Sigmoid colon (tissue), 7 donors: Measurements from ENCODE around the gene PGBD2. TPM values are rescaled to one million over a fixed set of nuclear protein-coding genes. Genes with fewer than 3 reads are reported as not detected.

Experiments
- DNase-seq: peaks from one replicate; pipeline ENCODE4 v3.0.0-alpha.2; 2019
- H3K27ac ChIP-seq, 4 donors: fragments of 200-600 bp; sonication (generic); one replicate each; pipeline ENCODE4 v1.5.1; 2016 to 2019; ENCODE audit warnings: mild to moderate bottlenecking in 1 of 4
- H3K27me3 ChIP-seq, 3 donors: fragments of 200-600 bp; sonication (generic); one replicate each; pipeline ENCODE4 v1.5.1; 2019; ENCODE audit warnings: mild to moderate bottlenecking in 1 of 3
- H3K36me3 ChIP-seq, 4 donors: fragments of 200-600 bp; sonication (generic); one replicate each; pipeline ENCODE4 v1.5.1; 2016 to 2019
- H3K4me1 ChIP-seq, 4 donors: fragments of 200-600 bp; sonication (generic); one replicate each; pipeline ENCODE4 v1.5.1; 2017 to 2019
- H3K4me3 ChIP-seq, 4 donors: fragments of 200-600 bp; sonication (generic); one replicate each; pipeline ENCODE4 v1.5.1; 2017 to 2019; ENCODE audit warnings: mild to moderate bottlenecking in 2 of 4, moderate library complexity in 1 of 4
- H3K9me3 ChIP-seq, 4 donors: fragments of 200-600 bp in 3 of 4; sonication (generic) in 3 of 4; one replicate each; pipeline versions ENCODE4 v1.5.1 to v1.6.1; 2013 to 2019
- CTCF ChIP-seq, 4 experiments: fragments of 450-650 bp in 3 of 4; fragments of 200-600 bp in 1 of 4; IDR thresholded peaks; one replicate each; pipeline ENCODE4 v1.5.1; 2016 to 2019; ENCODE audit warnings: antibody characterized with exemption in 4 of 4, mild to moderate bottlenecking in 3 of 4, moderate library complexity in 2 of 4
- EP300 ChIP-seq, 4 donors: sonication (generic); formaldehyde crosslinking; IDR thresholded peaks; one replicate each; pipeline ENCODE4 v1.6.1; 2017; ENCODE audit warnings: antibody characterized with exemption in 4 of 4
- POLR2A ChIP-seq, 2 donors: fragments of 450-650 bp; IDR thresholded peaks; one replicate each; pipeline ENCODE4 v1.6.1; 2016; ENCODE audit warnings: antibody characterized with exemption in 2 of 2, mild to moderate bottlenecking in 2 of 2, moderate library complexity in 2 of 2
- POLR2AphosphoS5 ChIP-seq, 4 donors: sonication (generic); formaldehyde crosslinking; IDR thresholded peaks; one replicate each; pipeline ENCODE4 v1.6.1; 2017; ENCODE audit warnings: antibody characterized with exemption in 4 of 4
- WGBS, 2 donors: extraction: QIAGEN DNeasy Blood & Tissue Kit; methylation state at CpG; one replicate each; pipeline ENCODE4 v1.1.7; 2013; 5-methylcytosine and 5-hydroxymethylcytosine counted together
- intact Hi-C: fragments of 100-400 bp; cut with DNase I; formaldehyde crosslinking; loops from one replicate; pipeline ENCODE4 v1.15.1; 2023
- polyA plus RNA-seq, 3 donors: library from polyadenylated mRNA; stranded (reverse); fragments of 200-250 nt; gene quantifications; one replicate each; pipeline ENCODE4 v1.2.3, GENCODE V29; 2013
- total RNA-seq, 4 donors: library from RNA; depleted of rRNA; stranded (reverse); fragments of >200 nt; gene quantifications; one replicate each; pipeline ENCODE4 v1.1.0, GENCODE V29; 2016
- donor health status: healthy with polysubstance abuse.
- donor health status: Bipolar disorder and iron deficiency.
- donor health status: healthy.

PGBD2 gene
- total and polyA plus RNA-seq, 7 donors: 3.0 to 6.0 (median 5.0) TPM

- Histone ChIP-seq H3K27me3 (no peaks in the 10 kb centered on the region), H3K9me3 (no peaks in the 10 kb centered on the region), H3K36me3 (no peaks in the 10 kb centered on the region), H3K4me1 (no peaks in the 10 kb centered on the region), H3K27ac (no peak overlapping the region), H3K4me3 (no peak overlapping the region)
- 88 to 91% methylated on average over 9 of the region's 9 CpGs for WGBS, 2 donors
- no peak for DNase-seq
- intact Hi-C loops: no loop called here
- TF ChIP-seq POLR2AphosphoS5 (IDR thresholded peaks at IDR 0.05): no peak
- TF ChIP-seq POLR2A (IDR thresholded peaks at IDR 0.05): no peak
Observed at GRCh38 chr1:248890549-248891498, 15.2 kb upstream of the PGBD2 start.

GRCh38 chr1:248891758-248892157 lies 14.3 kb upstream of the PGBD2 start:
- no peak for DNase-seq
- TF ChIP-seq POLR2AphosphoS5 (IDR thresholded peaks at IDR 0.05): no peak
- TF ChIP-seq CTCF (IDR thresholded peaks at IDR 0.05): no peak
- TF ChIP-seq POLR2A (IDR thresholded peaks at IDR 0.05): no peak
- TF ChIP-seq EP300 (IDR thresholded peaks at IDR 0.05): no peak
- intact Hi-C loops: no loop called here

GRCh38 chr1:248892590-248892989 lies 13.4 kb upstream of the PGBD2 start:
- intact Hi-C loops: no loop called here

More at GRCh38 chr1:248891758-248892157, 14.3 kb upstream of the PGBD2 start:
- no peak overlapping the region for H3K27ac ChIP-seq
- H3K4me3 ChIP-seq: no peak overlapping the region
- H3K4me1 ChIP-seq: no peaks in the 10 kb centered on the region
- H3K27me3 ChIP-seq: no peaks in the 10 kb centered on the region
- no peaks in the 10 kb centered on the region for H3K9me3 ChIP-seq
- WGBS, 2 donors: 86 to 93% methylated on average over 2 of the region's 2 CpGs
- H3K36me3 ChIP-seq: no peaks in the 10 kb centered on the region

GRCh38 chr1:248894837-248895236 lies 11.2 kb upstream of the PGBD2 start:
- Histone ChIP-seq H3K27ac (no peak overlapping the region), H3K9me3 (no peaks in the 10 kb centered on the region), H3K4me3 (no peak overlapping the region), H3K27me3 (no peaks in the 10 kb centered on the region), H3K4me1 (no peaks in the 10 kb centered on the region), H3K36me3 (no peaks in the 10 kb centered on the region)
- DNase-seq: no peak
- TF ChIP-seq POLR2AphosphoS5 (IDR thresholded peaks at IDR 0.05) (no peak), EP300 (IDR thresholded peaks at IDR 0.05) (no peak), CTCF (IDR thresholded peaks at IDR 0.05) (no peak), POLR2A (IDR thresholded peaks at IDR 0.05) (no peak)
- intact Hi-C loops: no loop called here

More at GRCh38 chr1:248892590-248892989, 13.4 kb upstream of the PGBD2 start:
- no peaks in the 10 kb centered on the region for H3K36me3 ChIP-seq
- H3K9me3 ChIP-seq: no peaks in the 10 kb centered on the region
- no peak overlapping the region for H3K4me3 ChIP-seq
- no peak overlapping the region for H3K27ac ChIP-seq
- no peak for TF ChIP-seq CTCF (IDR thresholded peaks at IDR 0.05)
- no peak for TF ChIP-seq POLR2AphosphoS5 (IDR thresholded peaks at IDR 0.05)
- no peak for TF ChIP-seq POLR2A (IDR thresholded peaks at IDR 0.05)
- TF ChIP-seq EP300 (IDR thresholded peaks at IDR 0.05): no peak
- no peak for DNase-seq
- H3K4me1 ChIP-seq: no peaks in the 10 kb centered on the region
- H3K27me3 ChIP-seq: no peaks in the 10 kb centered on the region
- WGBS, 2 donors: 86 to 91% methylated on average over 1 of the region's 1 CpG

GRCh38 chr1:248897412-248898337 lies 8.4 kb upstream of the PGBD2 start:
- intact Hi-C loops: no loop called here
- Histone ChIP-seq H3K4me3 (no peak overlapping the region), H3K4me1 (no peaks in the 10 kb centered on the region), H3K36me3 (no peaks in the 10 kb centered on the region), H3K27me3 (no peaks in the 10 kb centered on the region), H3K27ac (no peak overlapping the region), H3K9me3 (no peaks in the 10 kb centered on the region)
- no peak for DNase-seq
- 52 to 89% methylated on average over 9 of the region's 9 CpGs for WGBS, 2 donors
- TF ChIP-seq POLR2A (IDR thresholded peaks at IDR 0.05) (no peak), EP300 (IDR thresholded peaks at IDR 0.05) (no peak), CTCF (IDR thresholded peaks at IDR 0.05) (no peak), POLR2AphosphoS5 (IDR thresholded peaks at IDR 0.05) (no peak)
